Activated CD4-positive, alpha-beta T cell treated with anti-CD3 and anti-CD28 coated beads, Interleukin-2, amount 10 ng/mL, durations not matched to agents 24 days and 14 days (primary cell): Measurements from ENCODE around the gene RETREG1. TPM values are rescaled to one million over a fixed set of nuclear protein-coding genes. Genes with fewer than 3 reads are reported as not detected.

Experiments used
- DNase-seq: peaks from one replicate; pipeline ENCODE4 v3.0.0; 2022
- H3K27ac Mint-ChIP-seq: one replicate; pipeline ENCODE4 v1.8.0; 2022; ENCODE audit warnings: mild to moderate bottlenecking, mixed read lengths
- H3K27me3 Mint-ChIP-seq: one replicate; pipeline ENCODE4 v1.8.0; 2022; ENCODE audit warnings: mixed read lengths
- H3K36me3 Mint-ChIP-seq: one replicate; pipeline ENCODE4 v1.8.0; 2022; ENCODE audit warnings: low read depth, mild to moderate bottlenecking, mixed read lengths
- H3K4me1 Mint-ChIP-seq: one replicate; pipeline ENCODE4 v1.8.0; 2021; ENCODE audit warnings: mixed read lengths
- H3K4me3 Mint-ChIP-seq: one replicate; pipeline ENCODE4 v1.8.0; 2022; ENCODE audit warnings: mild to moderate bottlenecking, moderate library complexity, mixed read lengths
- H3K9me3 Mint-ChIP-seq: one replicate; pipeline ENCODE4 v1.8.0; 2021; ENCODE audit warnings: mixed read lengths
- intact Hi-C: fragments of 100-400 bp; cut with micrococcal nuclease; formaldehyde crosslinking; loops from one replicate; pipeline ENCODE4 v1.15.1; 2023
- total RNA-seq: library from RNA; stranded (reverse); gene quantifications from 2 replicates; pipeline ENCODE4 v1.2.3, GENCODE V29; 2022

The RETREG1 gene
- total RNA-seq, 1 donor from 2014 or later, result 21.1 TPM

DNA sequence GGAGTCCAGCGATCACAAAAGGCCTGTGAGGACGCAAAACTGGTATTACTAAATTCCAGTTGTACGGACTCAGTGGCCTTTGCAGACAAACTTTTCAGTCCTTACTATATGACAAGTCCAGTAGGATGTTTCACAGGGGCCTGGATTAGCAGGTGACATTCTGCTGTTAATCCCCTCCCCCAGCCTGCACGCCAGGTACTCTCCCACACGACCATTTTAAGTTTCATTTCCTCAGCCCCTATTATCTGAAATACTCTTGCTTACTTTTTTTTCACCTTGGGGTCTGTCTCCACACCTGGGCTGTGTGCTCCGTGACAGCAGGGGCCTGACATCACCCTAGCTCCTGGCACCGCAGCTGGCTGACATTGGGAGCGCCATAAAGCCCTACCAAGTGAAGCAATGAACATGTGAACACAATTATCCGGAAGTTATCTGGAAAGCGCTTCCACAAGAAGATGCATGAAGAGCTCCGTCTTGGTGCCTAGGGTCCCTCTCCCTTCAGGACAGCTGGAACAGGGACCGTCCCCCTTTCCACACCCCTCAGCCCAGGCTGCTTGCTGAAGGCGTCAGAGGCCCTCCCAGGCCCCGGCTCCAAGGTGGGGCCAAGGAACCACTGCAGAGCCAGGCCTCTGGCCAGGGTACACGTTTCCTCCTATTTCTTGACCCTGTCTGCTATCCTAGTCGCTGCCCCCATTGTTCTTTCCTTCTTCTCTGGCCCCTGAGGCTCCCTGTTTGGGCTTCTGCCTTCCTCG lies 111.5 kb downstream of the RETREG1 start:
- Mint-ChIP-seq H3K4me3 (no peak overlapping the region), H3K4me1 (no peaks in the 10 kb centered on the region), H3K9me3 (peaks cover 2% of the 10 kb centered on the region), H3K27ac (no peak overlapping the region), H3K27me3 (no peaks in the 10 kb centered on the region), H3K36me3 (peaks cover 3% of the 10 kb centered on the region)
- no peak for DNase-seq
- intact Hi-C loops, result no loop called here

DNA sequence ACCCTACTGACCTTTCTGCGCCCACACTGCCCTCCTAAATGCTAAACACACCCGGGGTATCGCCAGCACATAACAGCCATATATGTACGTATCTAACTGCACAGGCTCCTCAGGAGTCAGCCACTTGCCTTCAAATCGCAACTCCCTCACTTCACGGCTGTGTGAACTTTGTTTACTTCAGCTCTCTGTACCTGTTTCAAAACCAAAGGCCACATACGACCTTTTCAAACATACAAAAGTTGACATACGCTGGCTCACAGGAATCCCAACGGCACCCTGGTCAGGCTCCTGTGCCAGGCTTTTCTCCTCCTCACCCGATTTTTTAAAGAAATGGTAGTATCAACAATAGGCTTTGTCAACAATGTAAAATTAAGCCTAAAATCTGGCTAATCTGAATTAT lies 112.2 kb downstream of the RETREG1 start:
- DNase-seq, result no peak
- no peaks in the 10 kb centered on the region for H3K27me3 Mint-ChIP-seq

DNA sequence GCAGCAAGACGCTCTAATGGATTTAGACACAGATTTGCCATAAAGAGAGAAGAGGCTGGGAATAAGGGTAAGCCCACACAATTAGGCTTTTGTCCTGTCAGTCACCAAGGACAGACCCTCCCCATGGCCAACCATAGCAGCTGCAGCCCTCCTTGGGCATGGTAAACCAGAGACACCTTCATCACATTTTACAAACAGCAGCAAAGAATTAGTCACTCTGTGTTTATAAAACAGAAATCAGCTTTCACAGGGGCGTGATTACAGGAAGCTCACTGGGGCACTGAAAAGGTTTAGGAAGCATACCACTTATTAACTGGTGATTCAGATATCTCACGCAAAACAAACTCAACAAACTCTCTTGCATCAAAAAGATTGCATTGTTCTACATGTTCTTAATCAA lies 113.9 kb downstream of the RETREG1 start:
- no peak overlapping the region for H3K27ac Mint-ChIP-seq
- H3K27me3 Mint-ChIP-seq, result no peaks in the 10 kb centered on the region
- DNase-seq, result no peak
- H3K36me3 Mint-ChIP-seq, result peaks cover 11% of the 10 kb centered on the region
- no peak overlapping the region for H3K4me3 Mint-ChIP-seq
- intact Hi-C loops, result no loop called here
- peaks cover 11% of the 10 kb centered on the region for H3K9me3 Mint-ChIP-seq
- H3K4me1 Mint-ChIP-seq, result no peaks in the 10 kb centered on the region

More for the DNA sequence above, 112.2 kb downstream of the RETREG1 start:
- Mint-ChIP-seq H3K4me3 (no peak overlapping the region), H3K27ac (no peak overlapping the region), H3K36me3 (peaks cover 8% of the 10 kb centered on the region), H3K9me3 (peaks cover 10% of the 10 kb centered on the region), H3K4me1 (no peaks in the 10 kb centered on the region)
- intact Hi-C loops, result no loop called here

DNA sequence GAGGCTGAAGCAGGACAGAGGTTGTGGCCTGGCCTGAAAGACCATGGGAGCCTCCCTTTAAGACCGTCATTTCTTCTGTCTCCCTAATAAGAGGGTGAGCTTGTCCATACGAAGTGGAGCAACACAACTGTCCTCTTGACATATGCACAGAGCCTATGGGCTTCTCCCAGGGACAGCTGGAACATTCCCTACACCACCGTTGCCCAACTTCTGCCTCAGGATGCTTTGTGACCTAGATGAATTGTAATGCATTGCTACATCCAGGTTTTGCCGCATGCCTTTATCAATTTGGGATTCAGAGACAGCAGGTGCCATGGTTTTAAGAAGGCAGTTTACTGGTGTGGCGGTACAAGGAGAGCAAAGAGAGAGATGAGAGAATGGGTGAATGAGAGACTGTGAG lies 116.8 kb downstream of the RETREG1 start:
- Mint-ChIP-seq H3K27me3 (no peaks in the 10 kb centered on the region), H3K36me3 (peaks cover 21% of the 10 kb centered on the region), H3K4me3 (no peak overlapping the region), H3K27ac (no peak overlapping the region), H3K4me1 (no peaks in the 10 kb centered on the region), H3K9me3 (peaks cover 18% of the 10 kb centered on the region)
- DNase-seq, result no peak
- intact Hi-C loops, result no loop called here

DNA sequence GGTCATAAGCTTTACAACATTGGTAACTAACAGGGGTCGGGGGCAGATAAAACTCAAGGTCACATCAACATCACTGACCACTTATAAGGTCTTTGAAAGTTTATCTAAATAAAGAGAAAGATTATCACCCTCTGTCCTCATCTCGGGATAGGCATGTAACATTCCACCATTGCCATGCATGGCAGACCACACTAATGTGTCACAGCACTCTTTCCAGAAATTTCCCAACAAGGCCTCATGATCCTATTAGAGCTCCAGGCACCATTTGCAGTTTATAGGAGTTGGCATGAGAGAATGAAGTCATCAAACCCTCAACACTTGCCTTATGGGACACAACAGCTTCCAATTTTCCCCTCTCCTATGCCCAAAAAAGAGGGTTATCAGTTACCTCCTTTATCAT lies 119.3 kb downstream of the RETREG1 start:
- Mint-ChIP-seq H3K36me3 (peaks cover 27% of the 10 kb centered on the region), H3K27me3 (no peaks in the 10 kb centered on the region), H3K27ac (no peak overlapping the region), H3K9me3 (peaks cover 24% of the 10 kb centered on the region), H3K4me3 (no peak overlapping the region), H3K4me1 (no peaks in the 10 kb centered on the region)
- intact Hi-C loops, result no loop called here
- DNase-seq, result no peak

DNA sequence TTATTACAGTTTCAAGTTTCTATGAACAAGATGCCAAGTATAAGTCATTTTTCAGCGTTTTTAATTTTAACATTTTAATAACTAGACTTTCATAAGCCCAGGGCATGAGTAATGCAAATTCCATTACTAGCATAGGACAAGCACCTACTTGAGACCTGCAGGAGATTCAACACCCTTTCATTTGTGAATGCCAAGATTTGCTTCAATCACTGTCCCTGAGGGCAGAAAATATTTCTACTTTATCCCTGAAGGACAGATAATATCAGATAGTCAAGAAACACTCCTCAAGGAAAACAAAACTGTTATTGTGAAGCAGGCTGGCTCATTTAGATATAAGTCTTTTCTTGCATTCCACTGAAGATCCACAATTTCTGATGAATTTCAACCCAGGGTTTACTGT lies 123.5 kb downstream of the RETREG1 start:
- peaks cover 17% of the 10 kb centered on the region for H3K36me3 Mint-ChIP-seq
- no peak for DNase-seq
- H3K9me3 Mint-ChIP-seq, result peaks cover 15% of the 10 kb centered on the region
- H3K4me1 Mint-ChIP-seq, result no peaks in the 10 kb centered on the region
- no peaks in the 10 kb centered on the region for H3K27me3 Mint-ChIP-seq
- no peak overlapping the region for H3K27ac Mint-ChIP-seq
- H3K4me3 Mint-ChIP-seq, result no peak overlapping the region
- intact Hi-C loops, result no loop called here

DNA sequence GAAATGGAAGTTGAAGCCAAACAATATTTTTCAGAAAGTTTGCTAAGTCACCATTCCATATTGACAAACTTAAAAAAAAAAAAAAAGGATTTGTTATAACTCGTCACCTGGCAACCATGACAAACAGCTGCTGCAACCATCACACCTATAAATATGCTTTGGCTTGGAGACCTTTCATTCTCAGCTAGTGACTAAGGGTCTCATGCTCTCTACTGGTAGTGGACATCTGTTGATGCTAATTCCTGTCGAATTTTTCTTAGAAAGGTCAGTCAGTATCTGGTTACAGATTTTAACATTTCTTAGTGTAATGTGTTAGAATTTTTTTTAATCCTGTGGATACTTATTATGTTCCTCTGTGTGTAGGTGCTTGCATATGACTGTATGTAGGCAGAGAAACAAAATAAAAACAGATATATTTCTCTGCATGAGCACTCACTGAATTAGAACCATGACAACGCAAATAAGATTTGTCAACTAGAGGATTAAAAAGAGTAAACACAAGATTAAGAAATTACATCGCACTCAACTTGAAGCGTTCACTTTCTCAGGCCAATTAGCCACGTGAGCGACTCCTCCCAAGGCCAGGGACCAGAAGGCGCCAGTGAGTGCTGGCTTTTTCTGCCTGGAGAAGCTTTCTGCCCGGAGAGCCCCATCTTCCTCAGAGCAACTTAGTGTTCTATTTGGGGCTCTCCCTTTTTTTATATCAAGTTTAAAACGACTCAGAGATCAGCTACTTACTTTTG lies 124.2 kb downstream of the RETREG1 start:
- H3K9me3 Mint-ChIP-seq, result peaks cover 10% of the 10 kb centered on the region
- H3K27ac Mint-ChIP-seq, result no peak overlapping the region
- no peak overlapping the region for H3K4me3 Mint-ChIP-seq
- peaks cover 14% of the 10 kb centered on the region for H3K36me3 Mint-ChIP-seq
- no peak for DNase-seq
- intact Hi-C loops, result no loop called here
- H3K4me1 Mint-ChIP-seq, result no peaks in the 10 kb centered on the region
- no peaks in the 10 kb centered on the region for H3K27me3 Mint-ChIP-seq

DNA sequence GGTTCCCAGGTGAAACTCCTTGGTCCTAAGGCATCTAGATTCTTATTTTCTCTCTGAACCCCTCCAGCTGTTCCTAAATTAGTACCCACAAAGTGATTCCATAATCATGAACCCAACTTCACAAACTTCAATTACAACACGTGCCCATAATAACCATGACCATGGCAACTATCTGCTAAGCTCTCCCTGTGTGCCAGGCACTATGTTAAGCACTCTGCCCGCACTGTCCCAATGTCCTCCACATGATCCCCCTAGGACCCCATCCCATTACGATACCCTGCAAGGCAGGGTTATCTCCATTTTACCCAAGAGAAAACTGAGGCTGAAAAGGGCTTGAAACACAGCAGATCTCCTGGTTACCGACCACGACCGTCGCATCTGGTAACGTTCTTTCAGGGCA lies 125.9 kb downstream of the RETREG1 start:
- Mint-ChIP-seq H3K36me3 (peaks cover 8% of the 10 kb centered on the region), H3K27ac (no peak overlapping the region), H3K9me3 (peaks cover 7% of the 10 kb centered on the region), H3K4me3 (no peak overlapping the region), H3K27me3 (no peaks in the 10 kb centered on the region), H3K4me1 (peaks cover 4% of the 10 kb centered on the region)
- intact Hi-C loops, result no loop called here
- no peak for DNase-seq

DNA sequence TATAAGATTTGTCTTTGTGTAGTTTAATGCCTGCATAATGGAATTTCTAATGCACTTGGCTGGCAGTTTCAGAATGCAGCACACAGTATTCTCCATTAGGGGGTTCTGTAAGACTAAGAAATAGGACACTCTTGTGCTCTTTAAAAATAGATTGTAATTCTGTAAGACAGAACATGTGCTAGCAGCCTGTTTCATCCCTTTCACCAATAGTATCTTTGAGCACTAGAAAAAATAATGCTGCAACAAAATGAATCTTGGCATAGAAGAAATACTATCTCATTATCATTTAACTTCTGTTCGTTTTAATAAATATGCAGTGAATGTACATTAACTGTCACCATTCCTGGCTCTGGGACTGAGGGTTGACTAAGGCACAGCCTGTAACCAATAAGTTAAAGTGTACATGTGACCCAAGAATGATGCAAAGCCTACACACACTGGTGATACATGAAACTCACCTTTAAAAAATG lies 127.4 kb downstream of the RETREG1 start:
- Mint-ChIP-seq H3K9me3 (no peaks in the 10 kb centered on the region), H3K4me3 (no peak overlapping the region)
- intact Hi-C loops, result loop anchor here (1.0 kb wide), 1 partner anchor 178 kb away; no protein-coding TSS in a partner anchor

DNA sequence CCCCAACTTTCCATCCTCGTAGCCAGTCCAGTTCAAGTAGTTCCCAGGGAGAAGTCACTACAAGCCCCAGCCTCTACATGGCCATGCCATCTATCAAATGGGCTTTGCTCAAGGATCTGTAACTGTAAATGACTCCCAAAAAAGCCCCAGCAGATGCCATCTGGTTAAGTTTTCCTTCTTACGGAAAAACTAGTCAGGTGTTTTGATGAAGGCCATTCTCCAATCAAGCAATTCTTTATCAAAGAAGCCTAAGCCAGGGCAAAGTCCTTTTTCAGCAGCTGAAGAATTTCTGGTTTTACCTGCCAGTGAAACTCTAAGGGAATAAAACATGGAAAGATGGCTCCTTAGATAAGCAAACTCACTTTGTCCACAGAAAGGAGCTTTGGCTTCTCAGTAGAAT lies 129.3 kb downstream of the RETREG1 start:
- Mint-ChIP-seq H3K36me3 (no peaks in the 10 kb centered on the region), H3K9me3 (no peaks in the 10 kb centered on the region), H3K27me3 (no peaks in the 10 kb centered on the region), H3K27ac (no peak overlapping the region), H3K4me3 (no peak overlapping the region), H3K4me1 (peaks cover 4% of the 10 kb centered on the region)
- DNase-seq, result no peak
- intact Hi-C loops, result no loop called here

More for the DNA sequence above, 127.4 kb downstream of the RETREG1 start:
- H3K36me3 Mint-ChIP-seq, result no peaks in the 10 kb centered on the region
- H3K27me3 Mint-ChIP-seq, result no peaks in the 10 kb centered on the region
- no peak for DNase-seq
- no peak overlapping the region for H3K27ac Mint-ChIP-seq
- H3K4me1 Mint-ChIP-seq, result peaks cover 4% of the 10 kb centered on the region

DNA sequence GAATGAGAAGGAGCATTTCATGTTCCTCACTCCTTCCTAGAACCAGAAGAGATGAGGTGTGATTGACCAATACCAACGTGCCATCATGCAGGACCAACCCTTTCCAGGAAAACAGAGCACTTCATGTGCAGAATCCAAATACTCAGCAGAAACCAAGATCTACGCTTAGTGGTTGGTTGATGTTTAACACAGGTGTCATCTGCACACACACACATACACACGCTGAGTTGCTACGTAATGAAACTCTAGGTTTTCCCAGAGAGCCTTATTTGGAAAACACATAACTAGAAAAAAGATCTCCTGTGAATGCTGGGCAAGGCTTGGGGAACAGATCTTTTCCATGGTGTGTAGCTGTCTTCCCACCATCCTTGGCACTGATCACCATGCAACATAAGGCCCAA lies 130.1 kb downstream of the RETREG1 start:
- Mint-ChIP-seq H3K27me3 (no peaks in the 10 kb centered on the region), H3K36me3 (no peaks in the 10 kb centered on the region), H3K4me3 (no peak overlapping the region), H3K4me1 (peaks cover 4% of the 10 kb centered on the region), H3K27ac (no peak overlapping the region), H3K9me3 (no peaks in the 10 kb centered on the region)
- intact Hi-C loops, result no loop called here
- no peak for DNase-seq

DNA sequence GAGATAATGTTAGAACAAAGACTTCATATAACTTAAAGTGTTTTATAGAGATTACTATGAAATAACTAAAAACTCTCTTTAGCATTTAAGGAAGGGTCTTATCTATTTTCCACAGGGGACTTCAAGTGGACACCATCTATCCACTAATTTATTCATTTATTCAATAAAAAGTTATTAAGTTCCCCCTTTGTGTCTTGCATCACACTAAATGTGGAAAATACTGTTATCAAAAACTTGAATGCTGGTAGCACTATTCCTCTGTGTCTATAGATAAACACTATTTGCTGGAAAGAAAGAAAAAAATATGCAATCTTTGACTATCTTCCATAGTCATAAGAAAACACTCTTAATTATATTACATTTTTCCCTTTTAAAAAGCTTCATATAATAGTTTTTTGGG lies 131.1 kb downstream of the RETREG1 start:
- no peaks in the 10 kb centered on the region for H3K36me3 Mint-ChIP-seq
- H3K27me3 Mint-ChIP-seq, result no peaks in the 10 kb centered on the region
- H3K27ac Mint-ChIP-seq, result no peak overlapping the region
- no peaks in the 10 kb centered on the region for H3K9me3 Mint-ChIP-seq
- intact Hi-C loops, result no loop called here
- H3K4me3 Mint-ChIP-seq, result no peak overlapping the region
- H3K4me1 Mint-ChIP-seq, result peaks cover 4% of the 10 kb centered on the region
- DNase-seq, result no peak

DNA sequence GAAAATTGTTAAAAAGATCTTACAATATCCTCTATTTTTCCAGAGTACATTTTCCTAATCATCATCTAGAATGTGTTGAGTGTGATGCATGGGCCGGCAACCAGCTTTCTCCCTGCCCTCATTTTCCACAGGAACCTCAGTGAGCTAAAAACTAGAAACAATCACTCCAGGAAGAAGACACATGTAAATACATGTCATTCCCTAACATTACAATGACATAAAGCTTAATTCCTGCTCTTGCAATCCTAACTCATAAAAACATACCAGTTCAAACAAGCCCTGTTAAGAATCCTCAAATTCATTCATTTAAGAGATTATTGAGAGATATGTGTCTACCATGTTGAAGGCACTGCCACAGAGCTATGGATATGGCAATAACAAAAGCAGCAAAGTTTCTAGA lies 132.7 kb downstream of the RETREG1 start:
- H3K4me1 Mint-ChIP-seq, result peaks cover 6% of the 10 kb centered on the region
- peaks cover 6% of the 10 kb centered on the region for H3K36me3 Mint-ChIP-seq
- intact Hi-C loops, result no loop called here
- H3K27me3 Mint-ChIP-seq, result no peaks in the 10 kb centered on the region
- no peak overlapping the region for H3K27ac Mint-ChIP-seq
- no peaks in the 10 kb centered on the region for H3K9me3 Mint-ChIP-seq
- DNase-seq, result no peak
- no peak overlapping the region for H3K4me3 Mint-ChIP-seq

DNA sequence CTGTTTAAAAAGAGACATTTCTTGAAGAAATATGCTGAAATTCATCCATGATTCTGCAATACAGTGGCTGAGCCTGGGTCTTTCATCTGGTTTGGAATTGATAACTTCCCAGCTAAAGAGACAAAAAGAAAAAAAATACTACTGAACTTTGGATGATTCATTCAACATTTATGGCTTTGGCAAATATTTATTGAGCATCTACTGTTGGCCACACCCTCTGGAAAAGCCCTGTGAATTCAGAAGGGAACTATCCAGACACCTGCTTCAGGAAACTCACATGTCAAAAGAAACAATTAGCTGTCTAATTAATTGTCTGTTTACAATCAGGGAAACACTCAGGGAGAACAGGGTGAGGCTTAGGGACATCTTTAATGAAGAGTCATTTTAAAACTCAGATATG lies 133.4 kb downstream of the RETREG1 start:
- intact Hi-C loops, result no loop called here
- no peak for DNase-seq
- H3K27ac Mint-ChIP-seq, result no peak overlapping the region
- H3K9me3 Mint-ChIP-seq, result no peaks in the 10 kb centered on the region
- H3K4me1 Mint-ChIP-seq, result peaks cover 7% of the 10 kb centered on the region
- no peak overlapping the region for H3K4me3 Mint-ChIP-seq
- H3K36me3 Mint-ChIP-seq, result peaks cover 6% of the 10 kb centered on the region
- no peaks in the 10 kb centered on the region for H3K27me3 Mint-ChIP-seq
